H9 (cell line): ENCODE measurements around the gene BPIFB2. TPM values are rescaled to one million over a fixed set of nuclear protein-coding genes. Genes with fewer than 3 reads are reported as not detected.

Experiments used
- DNase-seq: peaks from one replicate; pipeline ENCODE4 v3.0.0-alpha.2; 2017
- H2AFZ ChIP-seq: one replicate; pipeline ENCODE4 v1.6.1; 2013; ENCODE audit warnings: mild to moderate bottlenecking, low read length, control low read depth, moderate library complexity
- H2AK5ac ChIP-seq: 2 replicates; pipeline ENCODE4 v1.6.1; 2013; ENCODE audit warnings: low read length, control low read depth, mixed read lengths; ENCODE audit not compliant: insufficient read length
- H2BK120ac ChIP-seq: one replicate; pipeline ENCODE4 v1.6.1; 2013; ENCODE audit warnings: low read depth, mild to moderate bottlenecking, low read length, control low read depth, inconsistent platforms; ENCODE audit not compliant: poor library complexity, severe bottlenecking
- H2BK12ac ChIP-seq: 2 replicates; pipeline ENCODE4 v1.6.1; 2013; ENCODE audit warnings: low read length, control low read depth, mixed read lengths, low read depth; ENCODE audit not compliant: insufficient read length
- H2BK15ac ChIP-seq: 2 replicates; pipeline ENCODE4 v1.6.1; 2013; ENCODE audit warnings: low read depth, low read length, control low read depth
- H2BK20ac ChIP-seq: one replicate; pipeline ENCODE4 v1.6.1; 2013; ENCODE audit warnings: low read depth, mild to moderate bottlenecking, low read length, control low read depth, inconsistent platforms; ENCODE audit not compliant: poor library complexity, severe bottlenecking
- H2BK5ac ChIP-seq: 2 replicates; pipeline ENCODE4 v1.6.1; 2013; ENCODE audit warnings: low read length, control low read depth, mixed read lengths; ENCODE audit not compliant: insufficient read length
- H3K14ac ChIP-seq: 2 replicates; pipeline ENCODE4 v1.6.1; 2013; ENCODE audit warnings: low read length, control low read depth; ENCODE audit not compliant: insufficient read depth
- H3K18ac ChIP-seq: 2 replicates; pipeline ENCODE4 v1.6.1; 2013; ENCODE audit warnings: low read depth, mild to moderate bottlenecking, mixed read lengths, low read length, control low read depth; ENCODE audit not compliant: insufficient read length
- H3K23ac ChIP-seq: 2 replicates; pipeline ENCODE4 v1.6.1; 2013; ENCODE audit warnings: low read length, control low read depth, mixed read lengths, low read depth; ENCODE audit not compliant: insufficient read length
- H3K23me2 ChIP-seq: 2 replicates; pipeline ENCODE4 v1.6.1; 2013; ENCODE audit warnings: low read depth, mild to moderate bottlenecking, mixed read lengths, low read length, control low read depth; ENCODE audit not compliant: insufficient read length, poor library complexity, severe bottlenecking
- H3K27ac ChIP-seq: 2 replicates; pipeline ENCODE4 v1.5.1; 2013; ENCODE audit warnings: low read length, control low read depth, mixed read lengths, low read depth; ENCODE audit not compliant: insufficient read length
- H3K27me3 ChIP-seq: 2 replicates; pipeline ENCODE4 v1.6.1; 2013; ENCODE audit warnings: low read length, control low read depth, inconsistent platforms; ENCODE audit not compliant: insufficient read depth
- H3K4ac ChIP-seq: 2 replicates; pipeline ENCODE4 v1.6.1; 2013; ENCODE audit warnings: low read depth, mild to moderate bottlenecking, control low read depth, inconsistent platforms, low read length, moderate library complexity
- H3K4me1 ChIP-seq: 2 replicates; pipeline ENCODE4 v1.6.1; 2013; ENCODE audit warnings: low read length, control low read depth, inconsistent platforms; ENCODE audit not compliant: insufficient read depth
- H3K4me2 ChIP-seq: 2 replicates; pipeline ENCODE4 v1.6.1; 2013; ENCODE audit warnings: low read length, control low read depth, mixed read lengths; ENCODE audit not compliant: insufficient read length, insufficient read depth
- H3K56ac ChIP-seq: 2 replicates; pipeline ENCODE4 v1.6.1; 2013; ENCODE audit warnings: low read depth, mild to moderate bottlenecking, mixed read lengths, low read length, control low read depth; ENCODE audit not compliant: insufficient read length
- H3K79me1 ChIP-seq: 2 replicates; pipeline ENCODE4 v1.6.1; 2013; ENCODE audit warnings: low read depth, mild to moderate bottlenecking, moderate library complexity, low read length, control low read depth, inconsistent platforms; ENCODE audit not compliant: insufficient read depth, poor library complexity, severe bottlenecking
- H3K79me2 ChIP-seq: 2 replicates; pipeline ENCODE4 v1.6.1; 2013; ENCODE audit warnings: low read length, control low read depth, inconsistent platforms; ENCODE audit not compliant: insufficient read depth
- H3K9ac ChIP-seq: 2 replicates; pipeline ENCODE4 v1.6.1; 2013; ENCODE audit warnings: low read length, control low read depth, mixed read lengths; ENCODE audit not compliant: insufficient read length; ENCODE audit errors: extremely low read depth
- H3K9me3 ChIP-seq: one replicate; pipeline ENCODE4 v1.6.1; 2013; ENCODE audit warnings: low read depth, low read length, inconsistent platforms; ENCODE audit not compliant: control insufficient read depth
- H3T11ph ChIP-seq: one replicate; pipeline ENCODE4 v1.6.1; 2013; ENCODE audit warnings: mild to moderate bottlenecking, low read length, control low read depth, inconsistent platforms
- H4K20me1 ChIP-seq: one replicate; pipeline ENCODE4 v1.6.1; 2013; ENCODE audit not compliant: control insufficient read depth, insufficient read length, insufficient read depth
- H4K5ac ChIP-seq: 2 replicates; pipeline ENCODE4 v1.6.1; 2013; ENCODE audit warnings: low read depth, mild to moderate bottlenecking, mixed read lengths, low read length, control low read depth; ENCODE audit not compliant: insufficient read length
- H4K8ac ChIP-seq: replicated peaks from 2 replicates; pipeline ENCODE4 v1.6.1; 2013; ENCODE audit warnings: low read length, control low read depth, mixed read lengths, low read depth; ENCODE audit not compliant: insufficient read length
- H4K91ac ChIP-seq: 2 replicates; pipeline ENCODE4 v1.6.1; 2013; ENCODE audit warnings: low read depth, mild to moderate bottlenecking, moderate library complexity, mixed read lengths, low read length, control low read depth; ENCODE audit not compliant: insufficient read length
- H3K27ac Mint-ChIP-seq, 3 experiments: 2 replicates in 2 of 3; 3 replicates in 1 of 3; pipeline ENCODE4 v1.8.0; 2020 to 2021; ENCODE audit warnings: mixed read lengths in 3 of 3, mild to moderate bottlenecking in 1 of 3, moderate library complexity in 1 of 3
- H3K27me3 Mint-ChIP-seq: 2 replicates; pipeline ENCODE4 v1.8.0; 2021; ENCODE audit warnings: low read depth, mild to moderate bottlenecking, moderate library complexity, mixed read lengths
- H3K36me3 Mint-ChIP-seq, 3 experiments: 2 replicates in 2 of 3; 3 replicates in 1 of 3; pipeline ENCODE4 v1.8.0; 2020 to 2021; ENCODE audit warnings: low read depth in 3 of 3, mixed read lengths in 3 of 3; ENCODE audit not compliant: insufficient read depth in 1 of 3
- H3K4me1 Mint-ChIP-seq, 2 experiments: 2 replicates each; pipeline ENCODE4 v1.8.0; 2020; ENCODE audit warnings: mixed read lengths in 2 of 2
- H3K4me3 Mint-ChIP-seq, 2 experiments: 2 replicates in 1 of 2; 3 replicates in 1 of 2; pipeline ENCODE4 v1.8.0; 2020 to 2021; ENCODE audit warnings: mild to moderate bottlenecking in 2 of 2, mixed read lengths in 2 of 2, moderate library complexity in 1 of 2
- H3K9me3 Mint-ChIP-seq, 2 experiments: 2 replicates in 1 of 2; 3 replicates in 1 of 2; pipeline ENCODE4 v1.8.0; 2020; ENCODE audit warnings: mild to moderate bottlenecking in 2 of 2, mixed read lengths in 2 of 2, moderate library complexity in 1 of 2
- CTCF ChIP-seq: fragments of 200-600 bp; sonication (generic); conservative IDR thresholded peaks from 3 replicates; pipeline ENCODE4 v1.8.0; 2021; ENCODE audit warnings: antibody characterized with exemption, mild to moderate bottlenecking
- WGBS: extraction: QIAGEN DNeasy Blood & Tissue Kit; methylation state at CpG from one replicate; pipeline ENCODE4 v1.1.7; 2013; ENCODE audit warnings: missing lambda C conversion rate, low lambda C conversion rate, mixed read lengths; ENCODE audit not compliant: insufficient read length; ENCODE audit errors: extremely low coverage; 5-methylcytosine and 5-hydroxymethylcytosine counted together
- total RNA-seq: library from RNA; stranded (reverse); gene quantifications from 2 replicates; pipeline ENCODE4 v1.2.1, GENCODE V29; 2021

BPIFB2 gene
- total RNA-seq, 1 experiment from 2014 or later = not detected

- H2BK12ac ChIP-seq = no peak overlapping the region
- H3K27me3 ChIP-seq = no peaks in the 10 kb centered on the region
- Mint-ChIP-seq H3K4me3 (no peak overlapping the region), H3K4me1 (peaks cover 21 to 23% of the 10 kb centered on the region in 2 experiments), H3K9me3 (no peaks in the 10 kb centered on the region), H3K36me3 (no peaks in the 10 kb centered on the region), H3K27me3 (peaks cover 18% of the 10 kb centered on the region), H3K27ac (peak overlapping the region in 2 of 3 experiments; percentile 42 to 69; a peak in 4 of 7 replicates)
- H3K4ac ChIP-seq = no peak overlapping the region
- no peak overlapping the region for H4K91ac ChIP-seq
- H3K18ac ChIP-seq = no peak overlapping the region
- no peak overlapping the region for H4K5ac ChIP-seq
- no peak overlapping the region for H2AFZ ChIP-seq
- no peak overlapping the region for H3K56ac ChIP-seq
- no peak overlapping the region for H2BK20ac ChIP-seq
- H2BK15ac ChIP-seq = no peak overlapping the region
- no peak overlapping the region for H4K8ac ChIP-seq
- H3T11ph ChIP-seq = no peak overlapping the region
- H3K4me2 ChIP-seq = no peak overlapping the region
- H3K4me1 ChIP-seq = no peaks in the 10 kb centered on the region
- no peak overlapping the region for H2BK5ac ChIP-seq
- H3K9ac ChIP-seq = no peak overlapping the region
- TF ChIP-seq CTCF = no peak
- H3K27ac ChIP-seq = no peak overlapping the region
- no peaks in the 10 kb centered on the region for H3K9me3 ChIP-seq
- no CpG with 5 or more reads among the region's 10 CpGs for WGBS
- H3K23ac ChIP-seq = no peak overlapping the region
- no peaks in the 10 kb centered on the region for H3K79me1 ChIP-seq
- H2BK120ac ChIP-seq = no peak overlapping the region
- no peaks in the 10 kb centered on the region for H3K23me2 ChIP-seq
- no peaks in the 10 kb centered on the region for H3K79me2 ChIP-seq
- H2AK5ac ChIP-seq = no peak overlapping the region
- DNase-seq = no peak
- H4K20me1 ChIP-seq = no peaks in the 10 kb centered on the region
- no peak overlapping the region for H3K14ac ChIP-seq
Observed at GRCh38 chr20:33015114-33015484, 7.6 kb downstream of the BPIFB2 start.
